Muscle layer of duodenum (tissue), 2 donors: ENCODE measurements around the gene SMURF1.

Experiments
- H3K27ac ChIP-seq: one replicate; pipeline ENCODE4 v1.7.0; 2013; ENCODE audit warnings: mild to moderate bottlenecking, low read length
- H3K27me3 ChIP-seq: one replicate; pipeline ENCODE4 v1.7.0; 2013; ENCODE audit warnings: low read depth, mild to moderate bottlenecking, control low read depth, low read length
- H3K36me3 ChIP-seq, 2 donors: one replicate each; pipeline ENCODE4 v1.7.0; 2013; ENCODE audit warnings: low read length in 2 of 2, control low read depth in 1 of 2, mild to moderate bottlenecking in 1 of 2; ENCODE audit not compliant: insufficient read depth in 2 of 2, control insufficient read depth in 1 of 2
- H3K4me1 ChIP-seq, 2 donors: one replicate each; pipeline ENCODE4 v1.7.0; 2013; ENCODE audit warnings: low read length in 2 of 2, mild to moderate bottlenecking in 2 of 2, control low read depth in 1 of 2, moderate library complexity in 1 of 2; ENCODE audit not compliant: insufficient read depth in 2 of 2, control insufficient read depth in 1 of 2
- H3K4me3 ChIP-seq, 2 donors: one replicate each; pipeline ENCODE4 v1.7.0; 2013; ENCODE audit warnings: low read length in 2 of 2, low read depth in 1 of 2, mild to moderate bottlenecking in 1 of 2
- H3K9me3 ChIP-seq, 2 donors: one replicate each; pipeline ENCODE4 v1.7.0; 2013; ENCODE audit warnings: low read length in 2 of 2, control low read depth in 1 of 2, mild to moderate bottlenecking in 1 of 2; ENCODE audit not compliant: control insufficient read depth in 1 of 2
- donor health status: healthy.

The SMURF1 gene

GRCh38 chr7:99094401-99094800, 49.5 kb downstream of the SMURF1 start:
- H3K4me1 ChIP-seq, result peaks cover 5 to 22% of the 10 kb centered on the region in 2 donors
- no peaks in the 10 kb centered on the region for H3K27me3 ChIP-seq
- no peak overlapping the region for H3K4me3 ChIP-seq
- H3K27ac ChIP-seq, result no peak overlapping the region
- no peaks in the 10 kb centered on the region for H3K36me3 ChIP-seq
- no peaks in the 10 kb centered on the region for H3K9me3 ChIP-seq

GRCh38 chr7:99092064-99092720, 51.7 kb downstream of the SMURF1 start:
- Histone ChIP-seq H3K9me3 (no peaks in the 10 kb centered on the region), H3K4me1 (peaks cover 4 to 10% of the 10 kb centered on the region in 2 donors), H3K27me3 (no peaks in the 10 kb centered on the region), H3K27ac (no peak overlapping the region), H3K4me3 (no peak overlapping the region), H3K36me3 (no peaks in the 10 kb centered on the region)

GRCh38 chr7:99090771-99091542, 53.0 kb downstream of the SMURF1 start:
- Histone ChIP-seq H3K36me3 (peaks cover 0 to 3% of the 10 kb centered on the region in 2 donors), H3K4me1 (peaks cover 0 to 8% of the 10 kb centered on the region in 2 donors), H3K9me3 (no peaks in the 10 kb centered on the region), H3K27me3 (no peaks in the 10 kb centered on the region), H3K27ac (no peak overlapping the region), H3K4me3 (no peak overlapping the region)

- Histone ChIP-seq H3K27ac (no peak overlapping the region), H3K9me3 (no peaks in the 10 kb centered on the region), H3K4me3 (no peak overlapping the region), H3K36me3 (peaks cover 0 to 3% of the 10 kb centered on the region in 2 donors), H3K27me3 (no peaks in the 10 kb centered on the region), H3K4me1 (no peaks in the 10 kb centered on the region)
Measured at GRCh38 chr7:99089914-99090629, 53.8 kb downstream of the SMURF1 start.

GRCh38 chr7:99086944-99087343, 57.0 kb downstream of the SMURF1 start:
- Histone ChIP-seq H3K27ac (no peak overlapping the region), H3K27me3 (no peaks in the 10 kb centered on the region), H3K4me1 (peaks cover 0 to 8% of the 10 kb centered on the region in 2 donors), H3K9me3 (no peaks in the 10 kb centered on the region), H3K4me3 (no peak overlapping the region), H3K36me3 (peaks cover 0 to 3% of the 10 kb centered on the region in 2 donors)

GRCh38 chr7:99086532-99086931, 57.4 kb downstream of the SMURF1 start:
- Histone ChIP-seq H3K4me1 (peaks cover 0 to 8% of the 10 kb centered on the region in 2 donors), H3K4me3 (no peak overlapping the region), H3K27ac (no peak overlapping the region), H3K36me3 (peaks cover 0 to 3% of the 10 kb centered on the region in 2 donors), H3K9me3 (no peaks in the 10 kb centered on the region), H3K27me3 (no peaks in the 10 kb centered on the region)

GRCh38 chr7:99083733-99084132, 60.2 kb downstream of the SMURF1 start:
- Histone ChIP-seq H3K4me1 (peaks cover 4 to 16% of the 10 kb centered on the region in 2 donors), H3K4me3 (no peak overlapping the region), H3K36me3 (peaks cover 0 to 3% of the 10 kb centered on the region in 2 donors), H3K9me3 (no peaks in the 10 kb centered on the region), H3K27me3 (no peaks in the 10 kb centered on the region), H3K27ac (no peak overlapping the region)

- Histone ChIP-seq H3K36me3 (peaks cover 0 to 3% of the 10 kb centered on the region in 2 donors), H3K27ac (no peak overlapping the region), H3K4me3 (no peak overlapping the region), H3K4me1 (peaks cover 4 to 21% of the 10 kb centered on the region in 2 donors), H3K9me3 (no peaks in the 10 kb centered on the region), H3K27me3 (no peaks in the 10 kb centered on the region)
Measured at GRCh38 chr7:99083068-99083651, 60.7 kb downstream of the SMURF1 start.

GRCh38 chr7:99080679-99081078, 63.2 kb downstream of the SMURF1 start:
- Histone ChIP-seq H3K27me3 (no peaks in the 10 kb centered on the region), H3K27ac (no peak overlapping the region), H3K36me3 (no peaks in the 10 kb centered on the region), H3K9me3 (no peaks in the 10 kb centered on the region), H3K4me1 (peaks cover 4 to 21% of the 10 kb centered on the region in 2 donors), H3K4me3 (no peak overlapping the region)

GRCh38 chr7:99079104-99079503, 64.8 kb downstream of the SMURF1 start:
- Histone ChIP-seq H3K4me3 (no peak overlapping the region), H3K9me3 (no peaks in the 10 kb centered on the region), H3K27me3 (no peaks in the 10 kb centered on the region), H3K36me3 (no peaks in the 10 kb centered on the region), H3K4me1 (peaks cover 4 to 21% of the 10 kb centered on the region in 2 donors), H3K27ac (no peak overlapping the region)

GRCh38 chr7:99078416-99078815, 65.5 kb downstream of the SMURF1 start:
- H3K27ac ChIP-seq, result no peak overlapping the region
- H3K4me1 ChIP-seq, result peaks cover 4 to 16% of the 10 kb centered on the region in 2 donors
- H3K27me3 ChIP-seq, result no peaks in the 10 kb centered on the region
- no peaks in the 10 kb centered on the region for H3K9me3 ChIP-seq
- H3K4me3 ChIP-seq, result no peak overlapping the region
- no peaks in the 10 kb centered on the region for H3K36me3 ChIP-seq
